Hypothalamus (tissue), 51 donors: ENCODE results near the gene ARSK.

Source experiments
- DNase-seq, 51 donors: peaks; one replicate each; lab custom pipeline; 2025; lab: John Stamatoyannopoulos, UW

Gene ARSK

GRCh38 chr5:95646569-95647431, 91.9 kb downstream of the ARSK start, which contains the start of gene RFESD:
RFESD (plus strand) TSS chr5:95646777; CDS start chr5:95652272, 5,495 bp downstream.
- DNase-seq = peak; percentile 59 to 98 (median 93)

- no peak for DNase-seq
These were observed 93.3 kb downstream of the ARSK start for GRCh38 chr5:95647886-95648860.

- DNase-seq = no peak
These were observed 94.4 kb downstream of the ARSK start for GRCh38 chr5:95649274-95649673.

GRCh38 chr5:95649842-95650620, 95.1 kb downstream of the ARSK start:
- no peak for DNase-seq

GRCh38 chr5:95652849-95653248, 97.9 kb downstream of the ARSK start:
- DNase-seq = no peak

GRCh38 chr5:95654196-95654595, 99.3 kb downstream of the ARSK start:
- no peak for DNase-seq
